Mononuclear cell (primary cell): ENCODE measurements around the gene DDX18. TPM values are rescaled to one million over a fixed set of nuclear protein-coding genes. Genes with fewer than 3 reads are reported as not detected.
"Not testable (repeated sequence)": the region's sequence is repeated elsewhere in the genome, so short reads cannot be mapped to it uniquely, and the experiment has no call there.

Experiments
- H3K27me3 ChIP-seq: 2 replicates; pipeline ENCODE4 v1.6.0; 2011; ENCODE audit warnings: low read length, control low read depth; ENCODE audit not compliant: insufficient read depth
- H3K4me1 ChIP-seq: 2 replicates; pipeline ENCODE4 v1.5.1; 2011; ENCODE audit warnings: mild to moderate bottlenecking, low read length, control low read depth; ENCODE audit not compliant: insufficient read depth
- H3K4me3 ChIP-seq: 2 replicates; pipeline ENCODE4 v1.5.1; 2011; ENCODE audit warnings: mild to moderate bottlenecking, low read length, moderate library complexity
- H3K9me3 ChIP-seq: 2 replicates; pipeline ENCODE4 v1.5.1; 2011; ENCODE audit warnings: low read depth, mild to moderate bottlenecking, control low read depth, low read length
- total RNA-seq: library from RNA; depleted of rRNA; stranded (reverse); fragments of >200 nt; gene quantifications from one replicate; pipeline ENCODE4 v1.2.3, GENCODE V29; 2012

Gene DDX18
- 127 TPM for total RNA-seq

DNA sequence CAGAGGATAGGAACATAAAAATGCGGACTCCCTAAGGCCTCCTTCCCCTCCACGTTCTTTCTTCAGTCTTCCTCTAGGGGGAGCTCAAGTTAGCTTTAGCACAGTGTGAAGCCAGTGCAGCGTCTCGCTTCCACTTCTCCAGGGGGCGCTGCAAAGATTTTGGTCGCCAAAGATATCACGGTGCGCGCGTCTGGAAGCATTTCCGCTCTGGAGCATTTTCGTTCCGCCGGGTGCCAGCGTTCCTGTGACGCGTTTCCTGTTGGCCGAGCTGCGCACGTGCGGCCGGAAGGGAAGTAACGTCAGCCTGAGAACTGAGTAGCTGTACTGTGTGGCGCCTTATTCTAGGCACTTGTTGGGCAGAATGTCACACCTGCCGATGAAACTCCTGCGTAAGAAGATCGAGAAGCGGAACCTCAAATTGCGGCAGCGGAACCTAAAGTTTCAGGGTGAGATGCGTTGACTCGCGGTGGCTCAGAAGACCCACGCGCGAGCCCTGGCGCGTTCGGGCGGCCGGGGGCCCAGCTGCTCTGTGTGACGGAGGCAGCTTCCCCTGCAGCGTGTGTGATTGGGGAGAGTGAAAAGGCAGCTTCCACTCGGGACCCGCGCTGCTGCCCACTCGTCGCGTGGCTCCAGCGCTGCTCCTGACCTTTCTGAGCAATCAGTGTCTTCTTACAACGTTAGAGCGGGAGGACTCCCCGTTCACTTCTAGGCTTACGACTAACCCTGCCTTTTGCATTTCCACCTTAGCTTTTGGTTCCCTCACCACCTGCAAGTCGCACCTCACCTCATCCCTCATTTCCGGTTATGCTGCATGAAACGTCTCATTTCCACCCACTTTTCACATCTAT lies at the start of gene DDX18:
Gene DDX18, plus strand, starts transcription at position 275 of the 848 bp plus-strand sequence. Its CDS starts 87 bp downstream, at position 362.
- Histone ChIP-seq H3K4me3 (peak within 1 kb of the TSS; percentile 70), H3K27me3 (no peaks in the 10 kb centered on the region), H3K4me1 (peaks cover 11% of the 10 kb centered on the region), H3K9me3 (no peaks in the 10 kb centered on the region)

DNA sequence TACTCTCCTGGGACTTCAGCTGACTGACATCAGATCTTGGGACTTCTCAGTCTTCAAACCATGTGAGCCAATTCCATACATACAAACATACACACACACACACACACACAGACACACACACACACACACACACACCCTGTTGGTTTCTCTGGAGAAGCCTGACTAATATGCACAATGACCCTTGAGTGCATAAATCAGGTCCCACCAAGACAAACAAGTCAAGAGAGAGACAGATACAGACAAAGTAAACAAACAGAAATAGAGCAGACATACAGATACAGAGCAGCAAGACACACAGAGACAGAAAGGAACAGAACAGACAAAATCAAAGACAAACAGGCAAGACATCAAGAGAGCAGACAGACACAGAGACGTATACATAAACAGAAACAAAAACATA lies 43.8 kb upstream of the DDX18 start:
- Histone ChIP-seq H3K4me3 (no peak overlapping the region), H3K27me3 (no peaks in the 10 kb centered on the region), H3K4me1 (no peaks in the 10 kb centered on the region), H3K9me3 (no peaks in the 10 kb centered on the region)

GRCh38 chr2:117771969-117772630 lies 42.4 kb upstream of the DDX18 start:
- Histone ChIP-seq H3K9me3 (no peaks in the 10 kb centered on the region), H3K27me3 (no peaks in the 10 kb centered on the region), H3K4me3 (no peak overlapping the region), H3K4me1 (no peaks in the 10 kb centered on the region)

DNA sequence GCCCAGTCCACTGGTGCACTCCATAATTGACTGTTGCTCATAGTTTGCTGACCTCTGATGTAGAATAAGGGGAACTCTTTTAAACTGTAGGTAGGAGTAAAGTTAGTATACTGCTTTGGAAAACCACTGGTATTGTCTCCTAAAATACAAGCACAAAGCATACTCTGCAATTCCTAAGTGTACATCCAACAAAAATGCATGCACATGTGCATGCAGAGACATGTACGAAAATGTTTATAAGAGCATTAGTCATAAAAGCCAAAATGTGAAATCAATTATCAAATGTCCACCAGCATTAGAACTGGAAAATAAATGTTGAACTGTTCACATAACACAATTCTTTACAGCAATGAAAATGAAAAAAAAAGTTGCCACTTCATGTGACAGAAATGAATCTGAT lies 39.8 kb upstream of the DDX18 start:
- Histone ChIP-seq H3K4me3 (no peak overlapping the region), H3K27me3 (no peaks in the 10 kb centered on the region), H3K9me3 (no peaks in the 10 kb centered on the region), H3K4me1 (no peaks in the 10 kb centered on the region)

- H3K4me1 ChIP-seq, result no peaks in the 10 kb centered on the region
- H3K27me3 ChIP-seq, result no peaks in the 10 kb centered on the region
- H3K4me3 ChIP-seq, result no peak overlapping the region
- H3K9me3 ChIP-seq, result no peaks in the 10 kb centered on the region
Observed at GRCh38 chr2:117775703-117776219, 38.7 kb upstream of the DDX18 start.

- no peaks in the 10 kb centered on the region for H3K27me3 ChIP-seq
- H3K4me1 ChIP-seq, result no peaks in the 10 kb centered on the region
- no peak overlapping the region for H3K4me3 ChIP-seq
- no peaks in the 10 kb centered on the region for H3K9me3 ChIP-seq
Observed at GRCh38 chr2:117776888-117777287, 37.6 kb upstream of the DDX18 start.

- Histone ChIP-seq H3K27me3 (no peaks in the 10 kb centered on the region), H3K9me3 (no peaks in the 10 kb centered on the region), H3K4me3 (no peak overlapping the region), H3K4me1 (no peaks in the 10 kb centered on the region)
Observed at GRCh38 chr2:117785740-117786139, 28.8 kb upstream of the DDX18 start.

GRCh38 chr2:117786520-117786919 lies 28.0 kb upstream of the DDX18 start:
- no peaks in the 10 kb centered on the region for H3K9me3 ChIP-seq
- H3K27me3 ChIP-seq, result peaks cover 1% of the 10 kb centered on the region
- H3K4me1 ChIP-seq, result no peaks in the 10 kb centered on the region
- no peak overlapping the region for H3K4me3 ChIP-seq

GRCh38 chr2:117789505-117789904 lies 25.0 kb upstream of the DDX18 start:
- Histone ChIP-seq H3K27me3 (peaks cover 3% of the 10 kb centered on the region), H3K4me1 (no peaks in the 10 kb centered on the region), H3K9me3 (no peaks in the 10 kb centered on the region), H3K4me3 (no peak overlapping the region)

DNA sequence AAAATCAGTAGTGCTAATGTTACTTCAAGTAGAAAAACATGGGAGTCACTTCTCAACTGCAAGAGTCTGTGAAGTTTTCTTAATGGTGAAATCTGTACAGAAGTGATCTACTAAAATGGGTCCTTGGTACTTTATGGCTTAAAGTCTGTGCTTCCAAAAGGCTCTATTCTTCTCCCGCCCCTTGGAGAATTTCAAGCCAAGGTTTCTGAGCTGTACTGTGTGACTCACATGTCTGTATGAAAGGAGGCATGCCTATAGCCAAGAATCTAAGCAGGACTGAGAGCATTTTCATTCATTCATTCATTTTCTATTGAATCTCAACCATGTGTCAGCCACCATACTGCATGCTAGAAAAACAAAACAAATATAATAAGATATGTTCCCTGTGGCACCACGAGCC lies 19.8 kb upstream of the DDX18 start:
- peaks cover 3% of the 10 kb centered on the region for H3K27me3 ChIP-seq
- no peaks in the 10 kb centered on the region for H3K9me3 ChIP-seq
- H3K4me1 ChIP-seq, result no peaks in the 10 kb centered on the region
- H3K4me3 ChIP-seq, result no peak overlapping the region

- Histone ChIP-seq H3K4me3 (no peak overlapping the region), H3K27me3 (peaks cover 7% of the 10 kb centered on the region), H3K9me3 (no peaks in the 10 kb centered on the region)
Observed at GRCh38 chr2:117801826-117802225, 12.7 kb upstream of the DDX18 start.

GRCh38 chr2:117803644-117804325 lies 10.7 kb upstream of the DDX18 start:
- H3K27me3 ChIP-seq, H3K4me3 ChIP-seq, H3K4me1 ChIP-seq, H3K9me3 ChIP-seq: not testable (repeated sequence)

More at GRCh38 chr2:117801826-117802225, 12.7 kb upstream of the DDX18 start:
- no peaks in the 10 kb centered on the region for H3K4me1 ChIP-seq

DNA sequence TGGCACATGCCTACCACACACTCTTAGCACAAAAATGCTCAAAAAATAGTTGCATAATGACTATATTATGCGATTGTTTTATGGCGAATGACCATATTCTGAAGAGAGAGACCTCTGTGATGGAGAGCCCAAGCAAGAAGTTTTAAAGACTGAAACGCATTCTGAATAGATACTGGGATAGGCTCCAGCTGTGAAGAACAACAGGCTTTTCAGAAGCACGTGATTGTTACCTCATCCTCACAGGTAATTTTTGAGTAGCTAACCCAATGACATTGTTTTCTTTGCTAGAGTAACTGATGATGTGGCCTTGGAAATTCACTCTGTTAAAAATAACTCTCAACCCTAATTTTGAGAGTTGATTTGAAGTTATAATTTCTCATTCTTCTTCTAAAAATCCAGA lies 2.0 kb upstream of the DDX18 start:
- H3K4me1 ChIP-seq, result peaks cover 11% of the 10 kb centered on the region
- no peaks in the 10 kb centered on the region for H3K9me3 ChIP-seq
- no peaks in the 10 kb centered on the region for H3K27me3 ChIP-seq
- H3K4me3 ChIP-seq, result no peak overlapping the region

GRCh38 chr2:117815946-117816345 lies 1.5 kb downstream of the DDX18 start:
- H3K27me3 ChIP-seq, result no peaks in the 10 kb centered on the region
- H3K9me3 ChIP-seq, result no peaks in the 10 kb centered on the region
- no peak overlapping the region for H3K4me3 ChIP-seq
- H3K4me1 ChIP-seq, result peaks cover 11% of the 10 kb centered on the region

DNA sequence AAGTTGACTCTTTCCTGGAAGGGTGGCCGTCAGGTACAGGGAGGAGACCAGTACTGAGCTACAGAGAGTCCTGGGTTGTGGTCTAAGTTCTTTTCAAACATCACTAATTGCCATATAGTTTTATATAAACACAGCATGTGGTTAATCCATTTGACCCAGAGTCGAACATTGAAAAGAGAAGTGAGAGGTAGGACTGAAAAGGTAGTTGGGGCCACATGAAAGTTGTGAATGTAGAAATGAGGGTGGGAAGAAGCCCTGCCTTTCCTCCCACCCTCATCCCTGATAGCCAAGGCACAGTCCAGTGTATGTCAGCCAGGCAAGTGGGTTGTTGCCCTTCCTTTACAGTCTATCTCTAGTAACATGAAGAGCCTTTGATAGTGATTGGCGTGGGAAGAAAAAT lies 4.4 kb downstream of the DDX18 start:
- no peak overlapping the region for H3K4me3 ChIP-seq

More for the DNA sequence above, 4.4 kb downstream of the DDX18 start:
- Histone ChIP-seq H3K4me1 (peaks cover 11% of the 10 kb centered on the region), H3K27me3 (no peaks in the 10 kb centered on the region), H3K9me3 (no peaks in the 10 kb centered on the region)
